Gastrocnemius medialis (tissue), 4 donors: Measurements from ENCODE around the gene NTM.

Source experiments
- POLR2A ChIP-seq, 2 donors: fragments of 450-650 bp; IDR thresholded peaks; one replicate each; pipeline ENCODE4 v1.6.1; 2017; ENCODE audit warnings: antibody characterized with exemption in 2 of 2, mild to moderate bottlenecking in 2 of 2, moderate library complexity in 2 of 2
- TF ChIP-seq, protein P1 (sequence below), 5 experiments: fragments of 450-650 bp in 3 of 5; fragments of 200-600 bp in 2 of 5; sonication (generic) in 2 of 5; IDR thresholded peaks in 4 of 5; conservative IDR thresholded peaks in 1 of 5; 1 replicate in 4 of 5; 2 replicates in 1 of 5; pipeline ENCODE4 v1.5.1; 2016 to 2019; ENCODE audit warnings: antibody characterized with exemption in 5 of 5, mild to moderate bottlenecking in 3 of 5, moderate library complexity in 3 of 5

GRCh38 chr11:132158091-132158490, 787.7 kb downstream of the NTM start:
- TF ChIP-seq, protein P1, sequence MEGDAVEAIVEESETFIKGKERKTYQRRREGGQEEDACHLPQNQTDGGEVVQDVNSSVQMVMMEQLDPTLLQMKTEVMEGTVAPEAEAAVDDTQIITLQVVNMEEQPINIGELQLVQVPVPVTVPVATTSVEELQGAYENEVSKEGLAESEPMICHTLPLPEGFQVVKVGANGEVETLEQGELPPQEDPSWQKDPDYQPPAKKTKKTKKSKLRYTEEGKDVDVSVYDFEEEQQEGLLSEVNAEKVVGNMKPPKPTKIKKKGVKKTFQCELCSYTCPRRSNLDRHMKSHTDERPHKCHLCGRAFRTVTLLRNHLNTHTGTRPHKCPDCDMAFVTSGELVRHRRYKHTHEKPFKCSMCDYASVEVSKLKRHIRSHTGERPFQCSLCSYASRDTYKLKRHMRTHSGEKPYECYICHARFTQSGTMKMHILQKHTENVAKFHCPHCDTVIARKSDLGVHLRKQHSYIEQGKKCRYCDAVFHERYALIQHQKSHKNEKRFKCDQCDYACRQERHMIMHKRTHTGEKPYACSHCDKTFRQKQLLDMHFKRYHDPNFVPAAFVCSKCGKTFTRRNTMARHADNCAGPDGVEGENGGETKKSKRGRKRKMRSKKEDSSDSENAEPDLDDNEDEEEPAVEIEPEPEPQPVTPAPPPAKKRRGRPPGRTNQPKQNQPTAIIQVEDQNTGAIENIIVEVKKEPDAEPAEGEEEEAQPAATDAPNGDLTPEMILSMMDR (IDR thresholded peaks at IDR 0.05 in 4 of 5, conservative IDR thresholded peaks at IDR 0.05 in 1 of 5): no peak
- no peak for TF ChIP-seq POLR2A (IDR thresholded peaks at IDR 0.05)
